Cerebellar nuclear complex (tissue), 1 donor: ENCODE results near the gene OR10D3.
"Not testable (repeated sequence)": the region's sequence is repeated elsewhere in the genome, so short reads cannot be mapped to it uniquely, and the experiment has no call there.

Experiments
- DNase-seq, 2 experiments: peaks; one replicate each; lab custom pipeline; 2025; lab: John Stamatoyannopoulos, UW

Gene OR10D3

DNA sequence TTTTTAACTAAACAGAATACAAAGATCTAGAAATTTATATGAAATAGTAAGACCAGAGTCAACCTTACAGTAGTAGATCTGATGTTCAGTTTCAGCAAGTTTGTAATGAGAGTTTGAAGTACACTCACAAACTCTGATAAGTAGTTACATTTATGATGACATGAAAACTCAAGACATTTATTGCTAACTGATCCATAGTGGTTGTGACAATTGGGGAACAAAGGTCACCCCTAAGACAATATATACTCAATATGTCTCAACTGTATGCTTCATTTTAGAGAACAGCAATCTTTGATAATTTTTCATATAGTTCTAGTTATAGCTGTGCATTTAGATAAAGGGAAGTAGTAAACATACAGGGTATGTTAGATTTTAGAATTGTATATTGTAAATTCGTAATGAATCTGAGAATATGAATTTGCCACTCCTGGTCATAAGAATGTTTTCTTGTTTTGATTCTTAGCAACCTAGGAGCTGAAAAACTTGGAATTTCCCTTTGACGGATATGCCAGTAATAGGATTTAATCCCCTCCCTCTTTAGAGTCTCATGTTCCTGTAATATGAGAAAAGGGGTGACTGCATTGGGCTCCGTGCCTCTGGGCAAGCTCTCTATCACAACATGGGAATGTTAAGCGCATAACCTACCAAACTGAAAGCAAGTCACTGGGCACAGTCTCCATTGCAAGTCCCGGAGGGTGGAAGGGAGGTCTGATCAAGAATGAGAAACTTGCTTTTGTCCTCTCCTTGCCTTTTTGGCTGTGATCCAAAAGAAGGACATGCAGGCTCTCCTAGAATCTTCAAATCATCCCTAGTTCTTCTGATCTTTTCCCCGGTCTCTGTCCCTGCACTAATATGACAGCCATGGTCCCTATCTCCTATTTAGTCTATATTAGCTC, 11.4 kb downstream of the OR10D3 start:
- no peak for DNase-seq

DNA sequence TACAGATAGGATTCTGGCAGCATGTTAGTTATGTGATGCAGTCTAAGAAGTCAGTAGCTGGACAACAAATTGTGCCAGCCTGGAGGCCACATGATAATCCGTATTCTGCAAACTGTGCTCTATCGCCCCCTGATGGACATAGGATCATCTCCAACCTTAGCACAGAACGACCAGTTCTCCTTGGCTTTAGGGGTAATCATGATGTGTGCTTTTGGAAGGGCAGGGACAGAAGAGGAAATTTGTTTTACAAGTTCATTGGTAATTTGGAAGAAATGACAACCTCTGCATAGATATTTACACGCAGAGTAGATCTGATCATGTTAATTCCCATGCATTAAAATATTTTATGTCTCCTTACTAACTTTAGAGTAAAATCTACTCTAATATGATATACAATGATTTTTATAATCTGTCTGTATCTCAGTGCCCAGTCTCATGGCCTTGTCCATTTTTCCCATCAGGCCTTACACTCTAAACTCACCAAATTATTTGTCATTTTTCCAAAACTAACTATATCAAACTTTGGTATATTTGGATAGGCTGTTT, 12.1 kb downstream of the OR10D3 start:
- no peak for DNase-seq

DNA sequence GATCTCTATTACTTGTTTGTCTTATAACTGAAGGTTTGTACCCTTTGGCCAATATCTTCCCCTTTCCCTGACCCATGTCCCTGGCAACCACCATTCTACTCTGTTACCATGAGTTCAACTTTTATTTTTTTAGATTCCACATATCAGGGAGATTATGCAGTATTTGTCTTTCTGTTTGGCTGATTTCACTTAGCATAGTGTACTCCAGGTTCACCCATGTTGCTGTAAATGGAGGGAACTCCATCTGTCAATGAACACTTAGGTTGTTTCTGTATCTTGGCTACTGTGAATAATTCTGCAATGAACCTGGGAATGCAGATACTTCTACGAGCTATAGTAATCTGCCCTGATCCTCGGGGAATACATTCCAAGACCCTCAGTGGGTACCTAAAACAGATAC, 14.9 kb downstream of the OR10D3 start:
- no peak for DNase-seq

DNA sequence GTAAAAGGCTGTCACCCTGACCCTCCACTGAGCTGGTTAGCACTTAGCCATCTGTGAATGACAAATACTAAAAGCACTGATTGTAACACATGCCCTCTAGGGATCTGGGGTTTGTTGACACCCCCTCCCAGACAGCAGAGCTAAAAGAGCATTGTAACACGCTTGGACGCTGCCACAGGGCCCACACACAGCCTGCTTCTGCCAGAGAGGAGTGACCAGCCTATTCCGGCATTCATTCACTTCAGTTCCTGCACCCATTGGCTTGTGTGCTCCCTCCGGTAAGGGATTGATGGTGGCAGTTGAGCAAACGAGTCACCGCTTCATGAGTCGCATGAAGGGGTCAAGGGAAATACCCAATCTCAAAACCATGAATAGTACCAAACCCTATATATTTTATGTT, 15.8 kb downstream of the OR10D3 start:
- no peak for DNase-seq

DNA sequence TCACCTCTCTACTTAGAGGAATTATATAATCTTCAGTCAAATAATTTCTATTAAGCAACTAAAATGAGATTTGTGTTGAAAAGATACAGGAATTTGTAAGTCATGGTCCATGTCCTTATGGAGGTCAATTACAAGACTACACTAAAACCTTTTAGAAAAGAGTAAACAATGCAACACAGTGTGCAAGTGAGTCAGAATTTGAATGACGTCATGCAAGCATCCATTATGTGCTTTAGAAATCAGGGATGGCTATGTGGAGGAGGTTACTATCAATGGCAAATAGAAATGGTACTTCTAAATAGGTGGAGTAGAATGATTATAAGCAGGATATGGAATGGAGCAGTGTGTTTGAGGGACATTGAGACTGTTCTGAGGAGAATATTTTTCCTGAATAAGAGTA, 16.6 kb downstream of the OR10D3 start:
- DNase-seq: no peak

DNA sequence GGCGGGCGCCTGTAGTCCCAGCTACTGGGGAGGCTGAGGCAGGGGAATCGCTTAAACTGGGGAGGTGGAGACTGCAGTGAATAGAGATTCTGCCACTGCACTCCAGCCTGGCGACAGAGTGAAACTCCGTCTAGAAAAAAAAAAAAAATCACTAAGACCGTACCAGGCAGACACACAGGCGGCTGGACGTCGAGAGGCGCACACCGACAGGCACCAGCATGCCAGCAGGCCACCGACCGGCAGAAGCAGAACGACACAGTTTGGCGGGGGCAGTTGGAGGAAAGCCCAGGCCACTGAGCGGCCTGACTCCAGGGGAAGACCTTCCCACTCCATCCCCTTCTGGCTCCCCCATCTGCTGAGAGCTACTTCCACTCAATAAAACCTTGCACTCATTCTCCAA, 17.5 kb downstream of the OR10D3 start:
- DNase-seq: no peak

DNA sequence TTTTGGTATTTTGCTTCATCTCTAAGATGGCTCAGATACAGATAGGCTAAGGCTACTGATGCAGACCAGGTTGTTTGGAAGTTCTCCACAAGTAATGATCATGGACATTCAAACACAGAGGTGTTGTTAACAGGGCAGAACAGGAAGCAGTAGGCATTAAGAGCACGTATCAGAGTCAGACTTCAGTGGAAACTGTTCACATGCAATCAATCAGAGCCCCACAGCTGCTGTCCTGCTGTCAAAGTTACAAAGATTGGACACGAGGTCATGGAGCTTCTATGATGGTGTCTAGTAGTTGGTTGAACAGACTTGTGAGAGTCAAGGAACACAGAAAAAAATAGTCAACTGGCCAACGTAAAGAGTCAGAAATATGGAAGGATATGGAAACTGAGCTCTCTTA, 19.8 kb downstream of the OR10D3 start:
- DNase-seq: no peak

DNA sequence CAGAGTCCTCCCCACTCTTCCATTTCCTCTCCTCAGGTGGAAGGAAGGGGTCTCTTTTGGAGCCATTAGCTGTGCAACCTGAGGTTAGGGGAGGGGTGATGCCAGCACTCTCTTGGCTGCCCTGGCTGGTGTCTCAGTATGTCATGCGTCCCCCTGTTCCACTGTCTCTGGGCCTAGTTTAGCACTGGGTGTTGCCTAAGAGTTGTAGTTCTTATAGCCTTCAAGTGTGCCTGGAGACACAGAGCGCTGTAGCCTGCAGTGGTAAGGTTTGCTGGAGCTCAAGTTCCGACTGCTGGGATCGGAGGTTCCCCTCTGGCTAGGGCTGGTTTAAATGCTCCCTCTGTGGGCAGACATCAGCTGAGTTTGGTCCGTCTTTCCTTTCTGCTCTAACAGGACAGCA, 20.9 kb downstream of the OR10D3 start:
- DNase-seq: no peak

DNA sequence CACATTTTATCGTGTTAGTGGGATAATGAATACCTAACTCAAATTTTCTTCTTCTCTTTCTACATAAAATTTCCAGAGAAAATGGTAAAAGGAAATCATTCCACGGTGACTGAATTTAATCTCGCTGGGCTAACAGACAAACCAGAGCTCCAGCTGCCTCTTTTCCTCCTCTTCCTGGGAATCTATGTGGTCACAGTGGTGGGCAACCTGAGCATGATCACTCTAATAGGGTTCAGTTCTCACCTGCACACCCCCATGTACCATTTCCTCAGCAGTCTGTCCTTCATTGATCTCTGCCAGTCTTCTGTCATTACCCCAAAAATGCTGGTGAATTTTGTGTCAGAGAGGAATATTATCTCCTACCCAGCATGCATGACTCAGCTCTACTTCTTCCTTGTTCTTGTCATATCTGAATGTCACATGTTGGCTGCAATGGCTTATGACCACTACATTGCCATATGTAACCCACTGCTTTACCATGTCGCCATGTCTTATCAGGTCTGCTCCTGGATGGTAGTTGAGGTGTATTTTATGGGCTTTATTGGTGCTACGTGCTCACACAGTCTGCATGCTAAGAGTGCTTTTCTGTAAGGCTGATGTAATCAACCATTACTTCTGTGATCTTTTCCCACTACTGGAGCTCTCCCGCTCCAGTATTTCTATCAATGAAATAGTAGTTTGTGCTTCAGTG, 24.1 kb downstream of the OR10D3 start:
- no peak for DNase-seq

DNA sequence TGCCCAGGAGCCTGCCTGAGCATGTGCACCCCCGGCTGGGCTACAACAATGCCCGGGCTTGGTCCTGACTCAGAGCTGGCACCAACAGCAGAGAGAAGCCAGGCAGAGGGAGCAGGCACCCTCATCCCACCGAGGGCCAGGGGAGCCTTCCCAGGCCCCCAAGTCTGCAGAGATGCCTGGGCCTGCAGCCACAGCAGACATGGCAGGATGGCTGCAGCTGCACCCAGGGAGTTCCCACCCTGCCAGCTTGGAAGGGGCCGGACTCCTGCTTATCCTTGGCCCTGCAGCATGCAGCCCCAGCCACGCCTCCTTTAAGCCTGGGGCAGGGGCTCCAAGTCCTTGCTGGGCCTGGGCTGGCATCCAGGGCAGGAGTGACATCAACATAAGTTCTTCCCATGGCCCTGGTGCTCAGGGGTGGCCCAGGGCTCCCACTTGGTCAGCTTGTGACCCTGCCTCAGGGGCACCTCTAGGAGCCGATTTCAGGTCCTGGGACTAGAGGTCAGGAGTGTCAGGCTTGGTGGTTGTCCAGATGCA, 26.7 kb downstream of the OR10D3 start:
- DNase-seq: no peak

DNA sequence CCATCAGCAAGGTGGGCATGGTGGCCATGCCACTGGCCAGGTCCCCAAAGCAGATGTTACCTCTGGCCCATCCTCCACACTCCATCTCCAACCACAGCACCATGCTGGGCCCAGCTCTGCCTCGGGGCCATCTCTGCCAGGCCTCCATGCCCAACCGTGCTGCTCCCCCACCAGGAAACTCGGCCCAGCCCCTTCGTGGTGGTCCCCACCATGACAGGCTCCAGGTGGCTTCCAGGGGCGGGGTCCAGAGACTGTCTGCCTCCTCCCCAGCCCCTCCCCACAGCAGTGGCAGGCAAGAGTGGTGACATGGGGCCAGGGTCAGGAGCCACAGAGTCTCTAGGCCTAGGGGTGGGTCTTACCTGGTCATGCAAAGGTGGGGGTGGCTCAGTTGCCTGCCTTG, 27.3 kb downstream of the OR10D3 start:
- DNase-seq: no peak

DNA sequence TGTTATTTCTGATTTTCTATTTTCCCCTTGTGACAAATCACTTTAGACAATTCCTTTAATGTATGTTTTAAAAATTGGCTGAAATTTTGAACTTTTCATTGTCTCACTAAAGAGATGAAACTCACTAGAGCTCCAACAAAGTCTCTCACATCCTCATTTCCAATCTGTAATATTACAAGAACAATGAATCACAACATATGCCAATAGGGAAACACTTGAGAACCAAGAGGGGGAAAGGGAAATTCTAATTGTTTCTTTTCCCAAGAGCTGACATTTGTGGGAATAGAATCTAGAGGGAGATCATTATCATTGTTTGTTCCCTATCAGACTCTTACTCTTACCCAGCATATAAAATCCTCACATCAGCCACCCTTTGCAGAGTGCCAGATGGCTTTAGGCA, 28.2 kb downstream of the OR10D3 start:
- DNase-seq: no peak

DNA sequence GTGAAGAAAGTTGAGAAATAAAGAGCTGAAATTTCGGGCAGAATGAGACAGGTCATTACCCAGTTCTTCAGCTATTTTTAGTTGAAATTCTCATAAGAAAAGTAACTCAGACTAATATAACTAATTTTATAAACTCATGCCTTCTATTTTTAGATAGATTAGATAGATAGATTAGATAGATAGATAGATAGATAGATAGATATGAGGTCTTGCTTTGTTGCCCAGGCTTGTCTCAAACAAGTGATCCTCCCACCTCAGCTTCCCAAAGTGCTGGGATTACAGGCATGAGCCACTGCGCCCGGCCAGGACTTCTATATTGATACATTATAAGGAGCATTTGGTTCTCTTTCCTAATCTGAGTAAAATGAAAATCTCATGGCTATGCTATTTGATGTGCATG, 30.9 kb downstream of the OR10D3 start:
- no peak for DNase-seq

DNA sequence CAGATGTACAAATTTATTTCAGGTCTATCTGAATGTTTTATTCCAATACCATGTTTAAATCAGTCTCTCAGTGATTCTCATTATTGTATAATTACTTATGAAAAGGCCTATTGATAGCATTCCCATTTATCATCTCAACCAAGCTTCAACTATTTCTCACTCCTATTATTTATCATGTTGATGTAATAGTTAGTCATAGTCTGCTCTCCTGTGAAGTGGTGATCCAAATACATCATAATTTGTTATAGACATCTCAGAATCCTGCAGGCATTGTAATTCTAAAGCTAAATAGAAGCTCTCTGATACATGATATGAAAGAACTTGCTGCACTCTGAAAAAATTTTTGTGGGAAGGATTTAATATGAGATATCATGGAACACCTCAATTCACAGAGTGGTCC, 36.0 kb downstream of the OR10D3 start:
- no peak for DNase-seq

DNA sequence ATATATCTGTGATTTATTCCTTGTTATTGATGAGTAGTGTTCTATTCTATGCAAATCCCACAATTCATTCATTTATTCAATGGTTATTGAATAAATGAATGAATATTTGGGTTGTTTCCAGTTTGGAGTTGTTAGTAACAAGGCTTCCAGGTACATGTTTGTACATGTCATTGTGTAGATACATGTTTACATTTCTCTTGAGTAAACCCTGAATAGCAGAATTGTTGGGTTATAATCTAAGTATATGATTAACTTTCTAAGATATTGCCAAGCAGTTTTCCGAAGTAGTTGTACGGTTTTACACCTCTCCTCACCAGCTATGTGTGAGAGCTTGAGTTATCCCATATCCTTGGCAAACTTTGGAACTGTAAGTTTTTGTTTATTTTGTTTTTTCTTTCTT, 39.3 kb downstream of the OR10D3 start:
- DNase-seq: no peak

DNA sequence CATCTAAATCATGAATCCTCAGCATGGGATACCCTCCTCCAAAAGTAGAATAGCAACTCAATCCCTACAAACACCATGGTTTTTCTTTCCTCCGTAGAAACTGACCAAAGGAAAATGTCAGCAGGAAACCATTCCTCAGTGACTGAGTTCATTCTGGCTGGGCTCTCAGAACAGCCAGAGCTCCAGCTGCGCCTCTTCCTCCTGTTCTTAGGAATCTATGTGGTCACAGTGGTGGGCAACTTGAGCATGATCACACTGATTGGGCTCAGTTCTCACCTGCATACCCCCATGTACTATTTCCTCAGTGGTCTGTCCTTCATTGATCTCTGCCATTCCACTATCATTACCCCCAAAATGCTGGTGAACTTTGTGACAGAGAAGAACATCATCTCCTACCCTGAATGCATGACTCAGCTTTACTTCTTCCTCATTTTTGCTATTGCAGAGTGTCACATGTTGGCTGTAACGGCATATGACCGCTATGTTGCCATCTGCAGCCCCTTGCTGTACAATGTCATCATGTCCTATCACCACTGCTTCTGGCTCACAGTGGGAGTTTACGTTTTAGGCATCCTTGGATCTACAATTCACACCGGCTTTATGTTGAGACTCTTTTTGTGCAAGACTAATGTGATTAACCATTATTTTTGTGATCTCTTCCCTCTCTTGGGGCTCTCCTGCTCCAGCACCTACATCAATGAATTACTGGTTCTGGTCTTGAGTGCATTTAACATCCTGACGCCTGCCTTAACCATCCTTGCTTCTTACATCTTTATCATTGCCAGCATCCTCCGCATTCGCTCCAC, 41.7 kb downstream of the OR10D3 start:
- not testable (repeated sequence) for DNase-seq

DNA sequence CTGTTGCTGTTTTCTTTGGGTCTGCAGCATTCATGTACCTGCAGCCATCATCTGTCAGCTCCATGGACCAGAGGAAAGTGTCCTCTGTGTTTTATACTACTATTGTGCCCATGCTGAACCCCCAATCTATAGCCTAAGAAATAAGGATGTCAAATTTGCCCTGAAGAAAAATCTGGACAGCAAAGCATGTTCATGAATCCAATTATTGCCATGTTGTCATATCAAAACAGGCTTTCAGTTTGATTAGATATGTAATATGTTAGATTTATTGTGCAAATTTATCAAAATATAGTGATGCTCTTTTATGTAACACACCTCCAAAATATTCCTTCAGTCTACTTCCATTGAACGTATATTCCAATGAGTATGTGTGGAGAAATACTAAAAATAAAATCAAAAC, 42.3 kb downstream of the OR10D3 start:
- DNase-seq: no peak

DNA sequence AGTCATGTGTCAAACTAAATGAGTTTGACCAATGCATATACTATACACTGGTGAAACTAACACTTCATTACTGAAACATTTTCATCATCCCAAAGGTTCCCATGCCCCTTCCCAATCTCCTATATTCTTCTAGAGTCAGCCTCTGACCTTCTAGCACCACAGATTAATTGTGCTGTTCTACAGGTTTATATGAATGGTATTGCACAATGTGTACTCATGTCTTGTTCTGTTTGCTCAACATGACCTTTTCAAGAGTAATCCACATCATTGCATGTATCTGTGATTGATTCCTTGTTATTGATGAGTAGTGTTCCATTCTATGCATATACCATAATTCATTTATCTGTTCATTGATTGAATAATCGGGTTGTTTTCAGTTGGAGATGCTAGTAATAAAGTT, 50.2 kb downstream of the OR10D3 start:
- no peak for DNase-seq
